Measurements from ENCODE around the gene FOXO3.
"Not testable (repeated sequence)": the region's sequence is repeated elsewhere in the genome, so short reads cannot be mapped to it uniquely, and the experiment has no call there.

- TF ChIP-seq EZH2 (IDR thresholded peaks at IDR 0.05; ENCODE audit: low read depth, low read length, severe bottlenecking); CTCF (IDR thresholded peaks at IDR 0.05; ENCODE audit: control extremely low read depth in 1 of 3, insufficient read depth in 1 of 3, low read depth in 1 of 3, low read length in 3 of 3); CHD7 (IDR thresholded peaks at IDR 0.05; ENCODE audit: insufficient replicate concordance, low read length): not testable (repeated sequence)
Measured at GRCh38 chr6:108682383-108683119, 121.8 kb downstream of the FOXO3 start.
